NCI-H146 (cell line): ENCODE data around the gene MLPH.
A peak's percentile ranks its signal among the peaks of the same experiment; 100 is the strongest.
"Not testable (repeated sequence)": the region's sequence is repeated elsewhere in the genome, so short reads cannot be mapped to it uniquely, and the experiment has no call there.

Experiments used
- DNase-seq: peaks from one replicate; lab custom pipeline; 2025; lab: John Stamatoyannopoulos, UW

Gene MLPH

GRCh38 chr2:237585590-237586221 is 98.7 kb downstream of the MLPH start:
- DNase-seq = no peak

GRCh38 chr2:237588044-237588696 is 101.1 kb downstream of the MLPH start:
- DNase-seq = no peak

- peak; percentile 93 for DNase-seq
These were observed 103.5 kb downstream of the MLPH start, which contains the start of gene RAB17 for GRCh38 chr2:237590272-237591140. Gene RAB17 (minus strand): TSS chr2:237590734. CDS start chr2:237586154, 4,580 bp downstream.

GRCh38 chr2:237591141-237591881 is 104.3 kb downstream of the MLPH start:
- DNase-seq = peak; percentile 97

GRCh38 chr2:237592425-237592980 is 105.5 kb downstream of the MLPH start:
- DNase-seq = no peak

GRCh38 chr2:237593036-237593435 is 106.0 kb downstream of the MLPH start:
- no peak for DNase-seq

GRCh38 chr2:237593596-237594320 is 106.7 kb downstream of the MLPH start:
- no peak for DNase-seq

- no peak for DNase-seq
These were observed 107.4 kb downstream of the MLPH start for GRCh38 chr2:237594514-237594871.

- not testable (repeated sequence) for DNase-seq
These were observed 108.9 kb downstream of the MLPH start for GRCh38 chr2:237595829-237596519.

- no peak for DNase-seq
These were observed 109.6 kb downstream of the MLPH start for GRCh38 chr2:237596520-237597195.

GRCh38 chr2:237597196-237598145 is 110.4 kb downstream of the MLPH start:
- no peak for DNase-seq

GRCh38 chr2:237598468-237599208 is 111.6 kb downstream of the MLPH start:
- no peak for DNase-seq

- DNase-seq = no peak
These were observed 112.5 kb downstream of the MLPH start for GRCh38 chr2:237599465-237600110.

- DNase-seq = no peak
These were observed 113.3 kb downstream of the MLPH start for GRCh38 chr2:237600205-237600846.

- no peak for DNase-seq
These were observed 114.5 kb downstream of the MLPH start for GRCh38 chr2:237601453-237602116.

GRCh38 chr2:237602409-237602808 is 115.4 kb downstream of the MLPH start:
- no peak for DNase-seq
